ENCODE data around the gene GATA1. TPM values are rescaled to one million over a fixed set of nuclear protein-coding genes. Genes with fewer than 3 reads are reported as not detected.

GATA1 gene
- polyA plus RNA-seq, 12 donors: 0.37 to 1.4 (median 0.51) TPM; not detected in 2

Other genes with a start within 250 kb of the GATA1 start
- 10 to 100 TPM in 1 of 12 donors, 1 to 10 TPM in 10, not detected in 1; 5.8 to 11.3 (median 8.0) TPM for gene TBC1D25, start 246.9 kb upstream of the GATA1 start, polyA plus RNA-seq (ENCODE audit: insufficient read length in 12 of 12)
- gene RBM3, start 212.1 kb upstream of the GATA1 start, polyA plus RNA-seq (ENCODE audit: insufficient read length in 12 of 12): 100 to 1,000 TPM; 275 to 787 (median 338) TPM
- gene WDR13, start 189.1 kb upstream of the GATA1 start, polyA plus RNA-seq (ENCODE audit: insufficient read length in 12 of 12): 100 to 1,000 TPM in 2 of 12 donors, 10 to 100 TPM in 9, not detected in 1; 77.4 to 117 (median 87.8) TPM
- 10 to 100 TPM in 2 of 12 donors, 1 to 10 TPM in 9, not detected in 1; 2.5 to 21.9 (median 3.3) TPM for gene WAS, start 102.8 kb upstream of the GATA1 start, polyA plus RNA-seq (ENCODE audit: insufficient read length in 12 of 12)
- 10 to 100 TPM in 1 of 12 donors, 1 to 10 TPM in 10, not detected in 1; 3.0 to 21.7 (median 3.9) TPM for gene SUV39H1, start 89.9 kb upstream of the GATA1 start, polyA plus RNA-seq (ENCODE audit: insufficient read length in 12 of 12)
- gene GLOD5, start 24.8 kb upstream of the GATA1 start, polyA plus RNA-seq (ENCODE audit: insufficient read length in 12 of 12): under 1 TPM in 1 of 12 donors, not detected in 11; 0.29 TPM
- 100 to 1,000 TPM in 5 of 12 donors, 10 to 100 TPM in 6, not detected in 1; 81.3 to 151 (median 95.2) TPM for gene HDAC6, start 15.5 kb downstream of the GATA1 start, polyA plus RNA-seq (ENCODE audit: insufficient read length in 12 of 12)
- under 1 TPM in 1 of 12 donors, not detected in 11; 0.13 TPM for gene ERAS, start 39.9 kb downstream of the GATA1 start, polyA plus RNA-seq (ENCODE audit: insufficient read length in 12 of 12)
- gene PCSK1N, start 49.0 kb downstream of the GATA1 start, polyA plus RNA-seq (ENCODE audit: insufficient read length in 12 of 12): 10 to 100 TPM in 1 of 12 donors, under 1 TPM in 3, not detected in 8; 0.32 to 22.5 (median 0.41) TPM
- 10 to 100 TPM in 11 of 12 donors, not detected in 1; 23.6 to 44.3 (median 28.5) TPM for gene TIMM17B, start 111.2 kb downstream of the GATA1 start, polyA plus RNA-seq (ENCODE audit: insufficient read length in 12 of 12)
- 10 to 100 TPM in 11 of 12 donors, not detected in 1; 46.3 to 96.3 (median 58.6) TPM for gene PQBP1, start 111.3 kb downstream of the GATA1 start, polyA plus RNA-seq (ENCODE audit: insufficient read length in 12 of 12)
- 10 to 100 TPM in 11 of 12 donors, not detected in 1; 14.8 to 19.8 (median 16.5) TPM for gene SLC35A2, start 125.1 kb downstream of the GATA1 start, polyA plus RNA-seq (ENCODE audit: insufficient read length in 12 of 12)
- 1 to 10 TPM in 10 of 12 donors, not detected in 2; 1.1 to 4.5 (median 1.7) TPM for gene PIM2, start 132.4 kb downstream of the GATA1 start, polyA plus RNA-seq (ENCODE audit: insufficient read length in 12 of 12)
- gene OTUD5, start 171.0 kb downstream of the GATA1 start, polyA plus RNA-seq (ENCODE audit: insufficient read length in 12 of 12): 10 to 100 TPM in 11 of 12 donors, not detected in 1; 30.6 to 57.7 (median 35.2) TPM
- 1 to 10 TPM in 4 of 12 donors, under 1 TPM in 6, not detected in 2; 0.63 to 5.0 (median 0.96) TPM for gene KCND1, start 185.3 kb downstream of the GATA1 start, polyA plus RNA-seq (ENCODE audit: insufficient read length in 12 of 12)
- 10 to 100 TPM in 11 of 12 donors, not detected in 1; 15.5 to 49.0 (median 24.6) TPM for gene GRIPAP1, start 215.7 kb downstream of the GATA1 start, polyA plus RNA-seq (ENCODE audit: insufficient read length in 12 of 12)